ENCODE data around the gene ZNF382. TPM values are rescaled to one million over a fixed set of nuclear protein-coding genes. Genes with fewer than 3 reads are reported as not detected.

Gene ZNF382
- total RNA-seq, 4 donors from 2014 or later = 0.40 to 2.5 (median 2.0) TPM; not detected in 1

DNA sequence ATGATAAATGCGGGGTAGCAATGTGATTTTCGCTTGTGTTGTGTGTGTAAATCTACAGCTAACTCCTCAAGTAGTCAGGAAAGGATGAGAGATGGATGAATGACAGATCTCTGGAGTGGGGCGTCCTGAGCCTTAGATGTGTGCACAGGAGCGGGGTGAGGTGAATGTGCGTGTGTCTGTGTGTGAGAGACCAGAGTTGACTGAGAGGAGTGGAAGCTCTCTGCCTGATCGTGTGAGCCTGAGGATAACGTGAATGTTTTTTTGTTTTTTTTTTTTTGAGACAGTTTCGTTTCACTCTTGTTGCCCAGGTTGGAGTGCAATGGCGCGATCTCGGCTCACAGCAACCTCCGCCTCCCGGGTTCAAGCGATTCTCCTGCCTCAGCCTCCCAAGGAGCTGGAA lies 60.7 kb downstream of the ZNF382 start:
- intact Hi-C loops (cut with DNase I; ENCODE audit: low total_unique reads) = no loop called here
- H3K27me3 ChIP-seq = no peaks in the 10 kb centered on the region
- H3K4me1 ChIP-seq = peaks cover 0 to 14% (median 6%) of the 10 kb centered on the region in 4 donors
- H3K9me3 ChIP-seq = peaks cover 17 to 20% of the 10 kb centered on the region in 2 donors
- peak overlapping the region; percentile 49 to 82 (median 70) for H3K4me3 ChIP-seq
- WGBS, 2 donors (ENCODE audit: low coverage in 1 of 2) = 72 to 92% methylated on average over 7 to 14 of the region's 14 CpGs
- DNase-seq = no peak
- no peak overlapping the region for H3K27ac ChIP-seq
- peaks cover 0 to 35% (median 8%) of the 10 kb centered on the region in 4 donors for H3K36me3 ChIP-seq
- no peak for TF ChIP-seq EP300 (IDR thresholded peaks at IDR 0.05; ENCODE audit: low read depth)
- TF ChIP-seq POLR2AphosphoS5 (IDR thresholded peaks at IDR 0.05) = no peak
- no peak for TF ChIP-seq CTCF (IDR thresholded peaks at IDR 0.05)
- no peak for TF ChIP-seq POLR2A (IDR thresholded peaks at IDR 0.05)
- in situ Hi-C loops (cut with MboI; ENCODE audit: low pct_ligation_motif_present in 1 of 4, low pct_unique_long_range_greater_than_20kb in 1 of 4, low sequenced_read_pairs in 3 of 4) = no loop called here

DNA sequence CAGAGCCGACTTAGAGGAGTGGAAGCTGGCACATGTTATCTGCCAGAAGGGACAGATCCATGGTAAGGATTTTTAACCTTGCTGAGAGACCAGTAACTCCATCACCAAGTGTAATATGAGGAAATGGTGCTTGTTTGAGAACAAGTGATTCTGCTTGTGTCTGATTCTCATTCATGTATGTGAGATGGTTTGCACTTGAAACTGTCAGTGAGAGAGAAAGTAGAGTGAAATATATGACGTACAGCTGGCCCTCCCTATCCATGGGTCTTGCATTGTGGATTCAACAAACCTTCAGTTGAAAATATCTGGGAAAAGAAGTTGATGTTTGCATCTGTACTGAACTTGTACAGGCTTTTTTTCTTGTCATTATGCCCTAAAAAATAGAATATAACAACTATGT lies 63.5 kb downstream of the ZNF382 start:
- 92 to 96% methylated on average over 1 to 2 of the region's 2 CpGs for WGBS, 2 donors (ENCODE audit: low coverage in 1 of 2)
- intact Hi-C loops (cut with DNase I; ENCODE audit: low total_unique reads) = no loop called here

GRCh38 chr19:36672368-36672767 lies 67.3 kb downstream of the ZNF382 start:
- Histone ChIP-seq H3K4me1 (peaks cover 0 to 7% (median 0%) of the 10 kb centered on the region in 4 donors), H3K4me3 (no peak overlapping the region), H3K27ac (no peak overlapping the region), H3K9me3 (peaks cover 9 to 27% of the 10 kb centered on the region in 2 donors), H3K36me3 (no peaks in the 10 kb centered on the region), H3K27me3 (no peaks in the 10 kb centered on the region)
- 100% methylated on average over 1 of the region's 1 CpG for WGBS, 2 donors (ENCODE audit: low coverage in 1 of 2)
- intact Hi-C loops (cut with DNase I; ENCODE audit: low total_unique reads) = no loop called here
- in situ Hi-C loops (cut with MboI; ENCODE audit: low pct_ligation_motif_present in 1 of 4, low pct_unique_long_range_greater_than_20kb in 1 of 4, low sequenced_read_pairs in 3 of 4) = no loop called here
- no peak for TF ChIP-seq POLR2AphosphoS5 (IDR thresholded peaks at IDR 0.05)
- TF ChIP-seq CTCF (IDR thresholded peaks at IDR 0.05) = no peak
- TF ChIP-seq EP300 (IDR thresholded peaks at IDR 0.05; ENCODE audit: low read depth) = no peak
- no peak for TF ChIP-seq POLR2A (IDR thresholded peaks at IDR 0.05)
- no peak for DNase-seq

More for the DNA sequence above, 63.5 kb downstream of the ZNF382 start:
- in situ Hi-C loops (cut with MboI; ENCODE audit: low pct_ligation_motif_present in 1 of 4, low pct_unique_long_range_greater_than_20kb in 1 of 4, low sequenced_read_pairs in 3 of 4) = no loop called here
- peaks cover 3 to 25% of the 10 kb centered on the region in 2 donors for H3K9me3 ChIP-seq
- DNase-seq = no peak
- no peak overlapping the region for H3K27ac ChIP-seq
- no peak overlapping the region for H3K4me3 ChIP-seq
- peaks cover 0 to 9% (median 5%) of the 10 kb centered on the region in 4 donors for H3K36me3 ChIP-seq
- no peaks in the 10 kb centered on the region for H3K27me3 ChIP-seq
- H3K4me1 ChIP-seq = peaks cover 0 to 14% (median 6%) of the 10 kb centered on the region in 4 donors
- TF ChIP-seq CTCF (IDR thresholded peaks at IDR 0.05) (no peak), POLR2A (IDR thresholded peaks at IDR 0.05) (no peak), EP300 (IDR thresholded peaks at IDR 0.05; ENCODE audit: low read depth) (no peak), POLR2AphosphoS5 (IDR thresholded peaks at IDR 0.05) (no peak)

DNA sequence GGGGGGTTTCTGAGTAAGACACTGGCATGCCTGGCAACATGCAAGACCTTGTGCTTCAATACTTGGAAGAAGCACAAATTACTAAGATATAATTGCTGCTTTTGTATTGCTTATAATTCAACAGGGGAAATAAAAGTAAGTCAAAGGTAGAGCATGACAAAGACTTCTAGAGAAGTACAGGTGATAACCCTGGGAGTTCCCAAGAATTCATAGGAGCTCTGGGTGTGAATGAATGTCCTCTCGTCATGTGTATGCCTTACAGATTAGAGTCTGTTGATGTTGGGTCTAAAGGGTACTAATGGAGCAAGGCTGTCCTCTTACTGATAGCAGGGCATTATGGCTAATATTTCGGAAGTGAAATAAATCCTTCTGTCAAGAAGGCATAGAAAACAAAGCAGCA lies 69.1 kb downstream of the ZNF382 start:
- H3K27me3 ChIP-seq = no peaks in the 10 kb centered on the region
- 89 to 100% methylated on average over 2 of the region's 2 CpGs for WGBS, 2 donors (ENCODE audit: low coverage in 1 of 2)
- intact Hi-C loops (cut with DNase I; ENCODE audit: low total_unique reads) (no loop called here), in situ Hi-C loops (cut with MboI; ENCODE audit: low pct_ligation_motif_present in 1 of 4, low pct_unique_long_range_greater_than_20kb in 1 of 4, low sequenced_read_pairs in 3 of 4) (no loop called here)
- H3K27ac ChIP-seq = no peak overlapping the region
- H3K9me3 ChIP-seq = peaks cover 21 to 43% of the 10 kb centered on the region in 2 donors
- no peak for DNase-seq
- no peak for TF ChIP-seq POLR2A (IDR thresholded peaks at IDR 0.05)
- H3K4me1 ChIP-seq = no peaks in the 10 kb centered on the region
- no peak overlapping the region for H3K4me3 ChIP-seq
- H3K36me3 ChIP-seq = peaks cover 0 to 10% (median 5%) of the 10 kb centered on the region in 4 donors

- no peak for TF ChIP-seq CTCF (IDR thresholded peaks at IDR 0.05)
- no peak for TF ChIP-seq POLR2AphosphoS5 (IDR thresholded peaks at IDR 0.05)
- no peak for TF ChIP-seq POLR2A (IDR thresholded peaks at IDR 0.05)
- no peak for TF ChIP-seq EP300 (IDR thresholded peaks at IDR 0.05; ENCODE audit: low read depth)
- Histone ChIP-seq H3K27me3 (no peaks in the 10 kb centered on the region), H3K27ac (no peak overlapping the region), H3K4me3 (no peak overlapping the region), H3K9me3 (peaks cover 19 to 27% of the 10 kb centered on the region in 2 donors), H3K36me3 (peaks cover 0 to 17% (median 6%) of the 10 kb centered on the region in 4 donors), H3K4me1 (no peaks in the 10 kb centered on the region)
- in situ Hi-C loops (cut with MboI; ENCODE audit: low pct_ligation_motif_present in 1 of 4, low pct_unique_long_range_greater_than_20kb in 1 of 4, low sequenced_read_pairs in 3 of 4) (no loop called here), intact Hi-C loops (cut with DNase I; ENCODE audit: low total_unique reads) (no loop called here)
- no peak for DNase-seq
These were observed 74.3 kb downstream of the ZNF382 start for GRCh38 chr19:36679455-36679854.

Measured in transverse colon (tissue), 4 donors.